Measurements from ENCODE around the gene KCNG2. TPM values are rescaled to one million over a fixed set of nuclear protein-coding genes. Genes with fewer than 3 reads are reported as not detected.

The KCNG2 gene
- total and polyA plus RNA-seq, 2 donors (not counting 1 experiment from before 2014, with no cell fraction given): not detected

DNA sequence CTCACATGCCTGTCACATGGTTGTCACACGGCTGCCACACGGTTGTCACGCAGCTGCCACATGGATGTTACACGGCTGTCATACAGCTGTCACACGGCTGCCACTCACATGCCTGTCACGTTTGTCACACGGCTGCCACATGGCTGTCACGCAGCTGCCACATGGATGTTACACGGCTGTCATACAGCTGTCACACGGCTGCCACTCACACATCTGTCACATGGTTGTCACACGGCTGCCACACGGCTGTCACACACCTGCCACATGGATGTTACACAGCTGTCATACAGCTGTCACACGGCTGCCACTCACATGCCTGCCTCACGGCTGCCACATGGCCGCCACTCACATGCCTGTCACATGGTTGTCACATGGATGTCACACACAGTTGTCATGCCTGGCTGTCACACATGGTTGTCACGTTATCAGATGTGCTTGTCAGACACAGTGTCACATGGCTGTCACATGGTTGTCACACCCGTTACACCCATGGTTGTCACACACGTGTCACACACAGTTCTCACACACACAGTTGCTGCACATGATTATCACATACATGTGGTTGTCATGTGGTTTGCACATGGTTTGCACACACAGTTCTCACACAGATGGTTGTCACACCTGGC, 19.4 kb downstream of the KCNG2 start:
- Mint-ChIP-seq H3K27me3 (no peaks in the 10 kb centered on the region), H3K9me3 (ENCODE audit: insufficient read depth) (no peaks in the 10 kb centered on the region), H3K4me3 (no peak overlapping the region), H3K27ac (no peak overlapping the region), H3K4me1 (peaks cover 40% of the 10 kb centered on the region)
- Histone ChIP-seq H3K27me3 (replicated peaks in 1 of 4; ENCODE audit: control extremely low read depth in 1 of 4, control insufficient read depth in 3 of 4, insufficient read depth in 4 of 4, low read length in 3 of 4) (no peaks in the 10 kb centered on the region), H2AFZ (ENCODE audit: insufficient read depth, low read depth, low read length, poor library complexity, severe bottlenecking) (no peak overlapping the region), H3K36me3 (replicated peaks in 1 of 2; ENCODE audit: control extremely low read depth in 1 of 2, control insufficient read depth in 1 of 2, extremely low read depth in 1 of 2, insufficient read depth in 2 of 2, low read length in 1 of 2) (no peaks in the 10 kb centered on the region), H3K9ac (ENCODE audit: low read length) (no peak overlapping the region), H3K4me3 (ENCODE audit: control extremely low read depth in 1 of 5, extremely low read depth in 1 of 5, insufficient read depth in 1 of 5, low read depth in 2 of 5, low read length in 4 of 5) (no peak overlapping the region), H4K20me1 (ENCODE audit: control insufficient read depth, insufficient read depth, low read length, poor library complexity, severe bottlenecking) (no peaks in the 10 kb centered on the region), H3K4me1 (ENCODE audit: control insufficient read depth in 2 of 2, insufficient read depth in 2 of 2, low read length in 2 of 2) (peaks cover 37 to 38% of the 10 kb centered on the region in 2 donors), H3K27ac (ENCODE audit: low read length in 2 of 2) (no peak overlapping the region), H3K4me2 (replicated peaks; ENCODE audit: low read depth, low read length, poor library complexity, severe bottlenecking) (no peak overlapping the region), H3K79me2 (ENCODE audit: control insufficient read depth, insufficient read depth, low read length) (no peaks in the 10 kb centered on the region), H3K9me3 (ENCODE audit: control extremely low read depth in 1 of 3, control insufficient read depth in 2 of 3, insufficient read depth in 1 of 3, low read length in 2 of 3) (peaks cover 0 to 15% (median 0%) of the 10 kb centered on the region in 3 donors)
- ChIA-PET CTCF (no interaction called here), POLR2A (no interaction called here)
- peak; percentile 49 for DNase-seq
- no peak for TF ChIP-seq EZH2 (IDR thresholded peaks at IDR 0.05; ENCODE audit: borderline replicate concordance, insufficient read depth, low read depth, low read length, poor library complexity, severe bottlenecking)
- TF ChIP-seq, protein P1, sequence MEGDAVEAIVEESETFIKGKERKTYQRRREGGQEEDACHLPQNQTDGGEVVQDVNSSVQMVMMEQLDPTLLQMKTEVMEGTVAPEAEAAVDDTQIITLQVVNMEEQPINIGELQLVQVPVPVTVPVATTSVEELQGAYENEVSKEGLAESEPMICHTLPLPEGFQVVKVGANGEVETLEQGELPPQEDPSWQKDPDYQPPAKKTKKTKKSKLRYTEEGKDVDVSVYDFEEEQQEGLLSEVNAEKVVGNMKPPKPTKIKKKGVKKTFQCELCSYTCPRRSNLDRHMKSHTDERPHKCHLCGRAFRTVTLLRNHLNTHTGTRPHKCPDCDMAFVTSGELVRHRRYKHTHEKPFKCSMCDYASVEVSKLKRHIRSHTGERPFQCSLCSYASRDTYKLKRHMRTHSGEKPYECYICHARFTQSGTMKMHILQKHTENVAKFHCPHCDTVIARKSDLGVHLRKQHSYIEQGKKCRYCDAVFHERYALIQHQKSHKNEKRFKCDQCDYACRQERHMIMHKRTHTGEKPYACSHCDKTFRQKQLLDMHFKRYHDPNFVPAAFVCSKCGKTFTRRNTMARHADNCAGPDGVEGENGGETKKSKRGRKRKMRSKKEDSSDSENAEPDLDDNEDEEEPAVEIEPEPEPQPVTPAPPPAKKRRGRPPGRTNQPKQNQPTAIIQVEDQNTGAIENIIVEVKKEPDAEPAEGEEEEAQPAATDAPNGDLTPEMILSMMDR (IDR thresholded peaks at IDR 0.05): no peak
- ATAC-seq (ENCODE audit: low read depth): no peak
- intact Hi-C loops (cut with micrococcal nuclease): no loop called here
- WGBS (ENCODE audit: insufficient coverage): 97% methylated on average over 17 of the region's 18 CpGs

DNA sequence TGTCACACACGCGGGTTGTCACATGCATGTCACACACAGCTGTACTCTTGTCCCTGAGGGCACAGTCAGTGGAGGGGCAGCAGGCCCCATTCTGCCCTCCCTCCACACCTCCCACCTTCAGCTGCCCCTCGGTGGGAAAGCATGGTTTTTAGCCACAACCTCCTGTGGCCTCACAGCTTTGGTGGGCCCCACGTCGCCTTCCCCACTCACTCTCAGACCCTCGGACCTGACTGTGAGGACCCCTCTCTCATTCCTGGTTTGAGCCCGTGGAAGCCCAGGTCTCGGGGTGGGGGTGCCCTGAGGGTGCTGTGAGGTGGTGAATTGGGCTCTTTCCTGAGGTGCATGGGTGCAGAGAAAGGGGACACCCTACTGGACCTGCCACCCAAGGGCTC, 19.9 kb downstream of the KCNG2 start:
- Histone ChIP-seq H3K9ac (ENCODE audit: low read length) (no peak overlapping the region), H3K4me3 (ENCODE audit: control extremely low read depth in 1 of 5, extremely low read depth in 1 of 5, insufficient read depth in 1 of 5, low read depth in 2 of 5, low read length in 4 of 5) (no peak overlapping the region), H3K4me2 (replicated peaks; ENCODE audit: low read depth, low read length, poor library complexity, severe bottlenecking) (no peak overlapping the region), H3K36me3 (replicated peaks in 1 of 2; ENCODE audit: control extremely low read depth in 1 of 2, control insufficient read depth in 1 of 2, extremely low read depth in 1 of 2, insufficient read depth in 2 of 2, low read length in 1 of 2) (no peaks in the 10 kb centered on the region), H3K27me3 (replicated peaks in 1 of 4; ENCODE audit: control extremely low read depth in 1 of 4, control insufficient read depth in 3 of 4, insufficient read depth in 4 of 4, low read length in 3 of 4) (no peaks in the 10 kb centered on the region), H2AFZ (ENCODE audit: insufficient read depth, low read depth, low read length, poor library complexity, severe bottlenecking) (no peak overlapping the region), H4K20me1 (ENCODE audit: control insufficient read depth, insufficient read depth, low read length, poor library complexity, severe bottlenecking) (no peaks in the 10 kb centered on the region), H3K9me3 (ENCODE audit: control extremely low read depth in 1 of 3, control insufficient read depth in 2 of 3, insufficient read depth in 1 of 3, low read length in 2 of 3) (peaks cover 0 to 15% (median 0%) of the 10 kb centered on the region in 3 donors), H3K79me2 (ENCODE audit: control insufficient read depth, insufficient read depth, low read length) (no peaks in the 10 kb centered on the region), H3K4me1 (ENCODE audit: control insufficient read depth in 2 of 2, insufficient read depth in 2 of 2, low read length in 2 of 2) (peaks cover 37 to 38% of the 10 kb centered on the region in 2 donors), H3K27ac (ENCODE audit: low read length in 2 of 2) (no peak overlapping the region)
- Mint-ChIP-seq H3K4me3 (peak overlapping the region; percentile 23), H3K9me3 (ENCODE audit: insufficient read depth) (no peaks in the 10 kb centered on the region), H3K27me3 (no peaks in the 10 kb centered on the region), H3K4me1 (peaks cover 40% of the 10 kb centered on the region), H3K27ac (no peak overlapping the region)
- no peak for DNase-seq
- ChIA-PET CTCF (no interaction called here), POLR2A (no interaction called here)
- no peak for ATAC-seq (ENCODE audit: low read depth)
- intact Hi-C loops (cut with micrococcal nuclease): no loop called here
- TF ChIP-seq, protein P1 (IDR thresholded peaks at IDR 0.05): no peak
- TF ChIP-seq EZH2 (IDR thresholded peaks at IDR 0.05; ENCODE audit: borderline replicate concordance, insufficient read depth, low read depth, low read length, poor library complexity, severe bottlenecking): no peak
- 57% methylated on average over 4 of the region's 8 CpGs for WGBS (ENCODE audit: insufficient coverage)
